PC-9 (cell line): Measurements from ENCODE around the gene NCDN.

Source experiments
- EZH2 ChIP-seq: fragments of 200-600 bp; sonication (generic); IDR thresholded peaks from 2 replicates; pipeline ENCODE4 v1.8.0; 2017; ENCODE audit warnings: antibody characterized with exemption, low read depth
- TF ChIP-seq, protein P1 (sequence below): fragments of 200-600 bp; sonication (generic); conservative IDR thresholded peaks from 2 replicates; pipeline ENCODE4 v1.6.1; 2017; ENCODE audit warnings: mixed run types, antibody characterized with exemption, mild to moderate bottlenecking, moderate library complexity

DNA sequence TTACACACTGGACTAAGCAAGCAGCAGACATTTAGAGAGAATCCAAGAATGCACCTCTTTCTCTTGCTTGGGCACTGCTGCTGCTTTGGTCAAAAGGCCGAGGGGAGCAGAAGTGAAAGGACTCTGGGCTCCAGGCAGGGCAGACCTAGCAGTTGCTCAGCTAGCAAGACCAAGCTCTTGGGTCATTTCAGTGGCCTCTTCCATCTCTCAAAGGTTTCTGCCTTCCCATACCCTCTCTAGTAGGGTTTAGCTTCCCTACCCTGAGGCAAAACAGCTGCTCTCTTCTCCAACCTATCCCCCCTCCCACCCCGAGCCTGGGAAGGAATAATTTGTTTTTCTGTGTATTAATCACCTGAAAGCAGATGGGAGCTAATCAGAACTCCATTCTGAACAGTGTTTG lies 41.3 kb downstream of the NCDN start:
- TF ChIP-seq, protein P1, sequence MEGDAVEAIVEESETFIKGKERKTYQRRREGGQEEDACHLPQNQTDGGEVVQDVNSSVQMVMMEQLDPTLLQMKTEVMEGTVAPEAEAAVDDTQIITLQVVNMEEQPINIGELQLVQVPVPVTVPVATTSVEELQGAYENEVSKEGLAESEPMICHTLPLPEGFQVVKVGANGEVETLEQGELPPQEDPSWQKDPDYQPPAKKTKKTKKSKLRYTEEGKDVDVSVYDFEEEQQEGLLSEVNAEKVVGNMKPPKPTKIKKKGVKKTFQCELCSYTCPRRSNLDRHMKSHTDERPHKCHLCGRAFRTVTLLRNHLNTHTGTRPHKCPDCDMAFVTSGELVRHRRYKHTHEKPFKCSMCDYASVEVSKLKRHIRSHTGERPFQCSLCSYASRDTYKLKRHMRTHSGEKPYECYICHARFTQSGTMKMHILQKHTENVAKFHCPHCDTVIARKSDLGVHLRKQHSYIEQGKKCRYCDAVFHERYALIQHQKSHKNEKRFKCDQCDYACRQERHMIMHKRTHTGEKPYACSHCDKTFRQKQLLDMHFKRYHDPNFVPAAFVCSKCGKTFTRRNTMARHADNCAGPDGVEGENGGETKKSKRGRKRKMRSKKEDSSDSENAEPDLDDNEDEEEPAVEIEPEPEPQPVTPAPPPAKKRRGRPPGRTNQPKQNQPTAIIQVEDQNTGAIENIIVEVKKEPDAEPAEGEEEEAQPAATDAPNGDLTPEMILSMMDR, result no peak
- no peak for TF ChIP-seq EZH2
